Measurements from ENCODE around the gene ATP6AP1. TPM values are rescaled to one million over a fixed set of nuclear protein-coding genes. Genes with fewer than 3 reads are reported as not detected.

Gene ATP6AP1
- total and polyA plus RNA-seq, 9 of the 15 experiments (the other 6 are each of a cell fraction or from before 2014, with no cell fraction given) = 8.3 to 90.5 (median 52.9) TPM

DNA sequence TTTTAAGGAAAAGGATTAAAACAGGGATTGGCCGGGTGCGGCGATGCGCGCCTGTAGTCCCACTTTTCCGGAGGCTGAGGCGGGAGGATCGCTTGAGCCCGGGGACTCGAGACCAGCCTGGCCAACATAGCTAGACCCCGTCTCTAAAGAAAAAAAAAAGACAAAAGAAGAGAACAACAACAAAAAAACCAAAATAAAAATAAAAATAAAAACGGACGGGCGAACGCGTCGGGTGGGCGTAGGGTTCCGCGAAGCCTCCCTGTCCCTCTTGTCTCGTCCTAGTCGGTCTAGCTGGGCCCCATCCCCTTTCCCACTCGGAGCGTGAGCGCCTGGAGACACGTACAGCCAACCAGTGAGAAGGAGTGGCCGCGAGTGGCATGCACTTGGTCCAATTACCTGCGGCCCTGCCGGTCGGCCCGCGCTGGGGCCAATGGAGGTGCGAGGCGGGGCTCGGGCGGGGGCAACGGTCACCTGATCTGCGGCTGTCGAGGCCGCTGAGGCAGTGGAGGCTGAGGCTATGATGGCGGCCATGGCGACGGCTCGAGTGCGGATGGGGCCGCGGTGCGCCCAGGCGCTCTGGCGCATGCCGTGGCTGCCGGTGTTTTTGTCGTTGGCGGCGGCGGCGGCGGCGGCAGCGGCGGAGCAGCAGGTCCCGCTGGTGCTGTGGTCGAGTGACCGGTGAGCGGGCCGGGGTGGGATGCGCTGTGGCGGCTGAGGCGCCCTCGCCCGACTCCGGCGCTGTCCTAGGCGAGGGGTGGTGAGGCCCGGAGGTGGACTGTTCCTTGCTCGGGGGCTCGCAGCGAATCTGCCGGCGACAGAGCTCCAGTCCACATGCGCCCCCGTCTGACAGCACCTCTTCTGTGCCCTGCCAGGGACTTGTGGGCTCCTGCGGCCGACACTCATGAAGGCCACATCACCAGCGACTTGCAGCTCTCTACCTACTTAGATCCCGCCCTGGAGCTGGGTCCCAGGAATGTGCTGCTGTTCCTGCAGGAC lies at the start of gene ATP6AP1 (continued):
- TF ChIP-seq, protein P1, sequence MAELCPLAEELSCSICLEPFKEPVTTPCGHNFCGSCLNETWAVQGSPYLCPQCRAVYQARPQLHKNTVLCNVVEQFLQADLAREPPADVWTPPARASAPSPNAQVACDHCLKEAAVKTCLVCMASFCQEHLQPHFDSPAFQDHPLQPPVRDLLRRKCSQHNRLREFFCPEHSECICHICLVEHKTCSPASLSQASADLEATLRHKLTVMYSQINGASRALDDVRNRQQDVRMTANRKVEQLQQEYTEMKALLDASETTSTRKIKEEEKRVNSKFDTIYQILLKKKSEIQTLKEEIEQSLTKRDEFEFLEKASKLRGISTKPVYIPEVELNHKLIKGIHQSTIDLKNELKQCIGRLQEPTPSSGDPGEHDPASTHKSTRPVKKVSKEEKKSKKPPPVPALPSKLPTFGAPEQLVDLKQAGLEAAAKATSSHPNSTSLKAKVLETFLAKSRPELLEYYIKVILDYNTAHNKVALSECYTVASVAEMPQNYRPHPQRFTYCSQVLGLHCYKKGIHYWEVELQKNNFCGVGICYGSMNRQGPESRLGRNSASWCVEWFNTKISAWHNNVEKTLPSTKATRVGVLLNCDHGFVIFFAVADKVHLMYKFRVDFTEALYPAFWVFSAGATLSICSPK (IDR thresholded peaks at IDR 0.05; ENCODE audit: borderline replicate concordance) = no peak
- peak; percentile 52; the same call in 1 of the 2 replicates for TF ChIP-seq RNF2 (IDR thresholded peaks at IDR 0.05)
- TF ChIP-seq, protein P2, sequence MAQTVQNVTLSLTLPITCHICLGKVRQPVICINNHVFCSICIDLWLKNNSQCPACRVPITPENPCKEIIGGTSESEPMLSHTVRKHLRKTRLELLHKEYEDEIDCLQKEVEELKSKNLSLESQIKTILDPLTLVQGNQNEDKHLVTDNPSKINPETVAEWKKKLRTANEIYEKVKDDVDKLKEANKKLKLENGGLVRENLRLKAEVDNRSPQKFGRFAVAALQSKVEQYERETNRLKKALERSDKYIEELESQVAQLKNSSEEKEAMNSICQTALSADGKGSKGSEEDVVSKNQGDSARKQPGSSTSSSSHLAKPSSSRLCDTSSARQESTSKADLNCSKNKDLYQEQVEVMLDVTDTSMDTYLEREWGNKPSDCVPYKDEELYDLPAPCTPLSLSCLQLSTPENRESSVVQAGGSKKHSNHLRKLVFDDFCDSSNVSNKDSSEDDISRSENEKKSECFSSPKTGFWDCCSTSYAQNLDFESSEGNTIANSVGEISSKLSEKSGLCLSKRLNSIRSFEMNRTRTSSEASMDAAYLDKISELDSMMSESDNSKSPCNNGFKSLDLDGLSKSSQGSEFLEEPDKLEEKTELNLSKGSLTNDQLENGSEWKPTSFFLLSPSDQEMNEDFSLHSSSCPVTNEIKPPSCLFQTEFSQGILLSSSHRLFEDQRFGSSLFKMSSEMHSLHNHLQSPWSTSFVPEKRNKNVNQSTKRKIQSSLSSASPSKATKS (CRISPR knock-in tag; IDR thresholded peaks at IDR 0.05) = no peak
- TF ChIP-seq ZNF212 (CRISPR knock-in tag; IDR thresholded peaks at IDR 0.05) = no peak
- peak; percentile 62 for TF ChIP-seq RFX1 (IDR thresholded peaks at IDR 0.05)
- TF ChIP-seq, protein P3, sequence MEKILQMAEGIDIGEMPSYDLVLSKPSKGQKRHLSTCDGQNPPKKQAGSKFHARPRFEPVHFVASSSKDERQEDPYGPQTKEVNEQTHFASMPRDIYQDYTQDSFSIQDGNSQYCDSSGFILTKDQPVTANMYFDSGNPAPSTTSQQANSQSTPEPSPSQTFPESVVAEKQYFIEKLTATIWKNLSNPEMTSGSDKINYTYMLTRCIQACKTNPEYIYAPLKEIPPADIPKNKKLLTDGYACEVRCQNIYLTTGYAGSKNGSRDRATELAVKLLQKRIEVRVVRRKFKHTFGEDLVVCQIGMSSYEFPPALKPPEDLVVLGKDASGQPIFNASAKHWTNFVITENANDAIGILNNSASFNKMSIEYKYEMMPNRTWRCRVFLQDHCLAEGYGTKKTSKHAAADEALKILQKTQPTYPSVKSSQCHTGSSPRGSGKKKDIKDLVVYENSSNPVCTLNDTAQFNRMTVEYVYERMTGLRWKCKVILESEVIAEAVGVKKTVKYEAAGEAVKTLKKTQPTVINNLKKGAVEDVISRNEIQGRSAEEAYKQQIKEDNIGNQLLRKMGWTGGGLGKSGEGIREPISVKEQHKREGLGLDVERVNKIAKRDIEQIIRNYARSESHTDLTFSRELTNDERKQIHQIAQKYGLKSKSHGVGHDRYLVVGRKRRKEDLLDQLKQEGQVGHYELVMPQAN (IDR thresholded peaks at IDR 0.05; ENCODE audit: borderline replicate concordance) = 0 out of 2 replicates have a peak, but pooled peaks have one; percentile 28
- TF ChIP-seq ZNF121 (CRISPR knock-in tag; conservative IDR thresholded peaks at IDR 0.05) = peak; percentile 99
- TF ChIP-seq NFYB (IDR thresholded peaks at IDR 0.05; ENCODE audit: extremely low read depth, insufficient read length) = peak; percentile 89
- TF ChIP-seq ZZZ3 (IDR thresholded peaks at IDR 0.05) = no peak
- TF ChIP-seq, protein P4, sequence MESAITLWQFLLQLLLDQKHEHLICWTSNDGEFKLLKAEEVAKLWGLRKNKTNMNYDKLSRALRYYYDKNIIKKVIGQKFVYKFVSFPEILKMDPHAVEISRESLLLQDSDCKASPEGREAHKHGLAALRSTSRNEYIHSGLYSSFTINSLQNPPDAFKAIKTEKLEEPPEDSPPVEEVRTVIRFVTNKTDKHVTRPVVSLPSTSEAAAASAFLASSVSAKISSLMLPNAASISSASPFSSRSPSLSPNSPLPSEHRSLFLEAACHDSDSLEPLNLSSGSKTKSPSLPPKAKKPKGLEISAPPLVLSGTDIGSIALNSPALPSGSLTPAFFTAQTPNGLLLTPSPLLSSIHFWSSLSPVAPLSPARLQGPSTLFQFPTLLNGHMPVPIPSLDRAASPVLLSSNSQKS (CRISPR knock-in tag; IDR thresholded peaks at IDR 0.05) = no peak
- 0 out of 2 replicates have a peak, but pooled peaks have one; percentile 17 for TF ChIP-seq ZKSCAN1 (IDR thresholded peaks at IDR 0.05; ENCODE audit: low read depth, low read length)
- no peak for TF ChIP-seq CBFB (CRISPR knock-in tag; IDR thresholded peaks at IDR 0.05)
- TF ChIP-seq POLR2G (IDR thresholded peaks at IDR 0.05; ENCODE audit: low read depth, low read length) = peak; percentile 86
- TF ChIP-seq SRSF7 (optimal IDR thresholded peaks at IDR 0.05; ENCODE audit: low read depth, low read length) = no peak
- TF ChIP-seq PURB (CRISPR knock-in tag; IDR thresholded peaks at IDR 0.05; ENCODE audit: low read depth) = no peak
- no peak for TF ChIP-seq ERF (CRISPR knock-in tag; IDR thresholded peaks at IDR 0.05)
- peak; percentile 36 for TF ChIP-seq TAF1 (IDR thresholded peaks at IDR 0.05; ENCODE audit: control insufficient read depth, extremely low read depth, insufficient read depth, low read length, severe bottlenecking)
- TF ChIP-seq ZNF75A (CRISPR knock-in tag; IDR thresholded peaks at IDR 0.05) = no peak
- no peak for TF ChIP-seq GABPB2 (CRISPR knock-in tag; conservative IDR thresholded peaks at IDR 0.05)
- no peak for TF ChIP-seq ARID2 (IDR thresholded peaks at IDR 0.05)

Data from K562 (cell line).